Stimulated activated CD8-positive, alpha-beta memory T cell treated with anti-CD3 and anti-CD28 coated beads, Interleukin-7, amount 100 ng/mL, for 48 hours (primary cell): ENCODE results near the gene KCNJ4.

ENCODE experiments used
- DNase-seq, 2 donors: peaks; one replicate each; pipeline ENCODE4 v3.0.0-alpha.2; 2020; ENCODE audit warnings: low read depth in 1 of 2; ENCODE audit errors: extremely low read depth in 1 of 2

Gene KCNJ4

DNA sequence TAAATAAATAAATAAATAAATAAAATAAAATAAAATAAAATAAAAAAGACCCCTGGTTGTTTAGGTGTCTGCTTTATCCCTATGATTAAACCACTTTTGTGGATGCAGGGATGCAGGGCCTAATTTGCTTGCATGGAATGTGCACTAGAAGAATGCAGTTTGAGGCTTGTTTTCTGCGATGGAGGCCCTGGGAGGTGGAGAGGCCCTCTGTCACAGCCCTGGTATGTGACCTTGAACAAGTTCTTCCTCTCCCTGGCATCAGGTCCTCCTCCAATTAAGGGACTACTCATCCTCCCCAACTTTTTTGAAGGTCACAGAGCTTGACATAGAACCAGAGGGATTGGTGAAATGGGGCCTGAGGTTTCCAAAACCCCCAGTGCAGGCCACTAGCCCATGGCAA is 22.7 kb downstream of the KCNJ4 start:
- no peak for DNase-seq

- DNase-seq: no peak
Measured at GRCh38 chr22:38431266-38432010, 23.6 kb downstream of the KCNJ4 start.

- no peak for DNase-seq
Measured at GRCh38 chr22:38429499-38430068, 25.4 kb downstream of the KCNJ4 start.

- no peak for DNase-seq
Measured at GRCh38 chr22:38428714-38429113, 26.3 kb downstream of the KCNJ4 start.

GRCh38 chr22:38427940-38428339 is 27.1 kb downstream of the KCNJ4 start:
- no peak for DNase-seq

GRCh38 chr22:38427465-38427864 is 27.5 kb downstream of the KCNJ4 start:
- DNase-seq: no peak

DNA sequence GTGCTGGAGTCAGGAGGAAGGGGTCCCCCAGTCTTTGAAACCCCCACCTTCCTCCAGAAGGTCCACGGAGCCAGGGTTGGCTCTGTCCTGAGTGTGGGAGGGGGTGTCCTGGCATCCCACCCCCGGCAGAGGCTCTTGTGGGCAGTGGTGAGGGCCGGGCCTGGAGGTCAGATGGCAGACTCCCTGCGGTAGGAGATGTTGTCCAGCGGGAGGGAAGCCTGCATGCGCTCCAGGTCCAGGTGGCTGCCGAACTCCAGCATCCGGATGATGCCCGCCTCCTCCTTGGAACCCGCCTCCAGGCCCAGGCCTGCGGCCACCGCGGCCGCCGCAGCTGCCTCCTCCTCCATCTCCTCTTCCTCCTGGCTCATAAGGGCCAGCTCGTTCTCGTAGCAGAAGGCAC is 28.4 kb downstream of the KCNJ4 start:
- DNase-seq: no peak

DNA sequence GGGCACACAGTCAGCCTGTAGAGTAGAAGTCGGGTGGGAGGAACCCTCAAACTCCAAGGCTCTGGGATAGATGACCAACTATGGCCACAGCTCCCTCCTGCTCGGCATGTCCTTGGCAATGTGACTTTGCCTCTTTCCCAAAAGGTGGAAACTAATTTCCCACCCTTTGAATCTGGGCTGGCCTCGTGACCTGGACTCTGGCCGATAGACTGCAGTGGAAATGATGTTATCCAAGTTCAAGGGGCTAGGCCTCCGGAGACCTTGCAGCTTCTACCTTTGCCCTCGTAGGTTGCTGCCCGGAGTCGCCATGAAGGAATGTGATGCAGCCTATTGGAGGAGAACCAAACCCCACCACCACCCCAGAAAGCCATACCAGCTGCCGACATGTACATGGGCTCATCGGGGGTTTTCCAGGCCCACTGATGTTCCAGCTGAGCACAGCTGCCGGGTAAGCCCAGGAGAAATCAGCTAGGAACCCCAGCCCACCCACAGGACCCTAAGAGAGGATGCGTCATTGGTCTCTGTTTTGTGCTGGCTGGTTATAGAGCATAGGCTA is 30.4 kb downstream of the KCNJ4 start:
- DNase-seq: no peak

DNA sequence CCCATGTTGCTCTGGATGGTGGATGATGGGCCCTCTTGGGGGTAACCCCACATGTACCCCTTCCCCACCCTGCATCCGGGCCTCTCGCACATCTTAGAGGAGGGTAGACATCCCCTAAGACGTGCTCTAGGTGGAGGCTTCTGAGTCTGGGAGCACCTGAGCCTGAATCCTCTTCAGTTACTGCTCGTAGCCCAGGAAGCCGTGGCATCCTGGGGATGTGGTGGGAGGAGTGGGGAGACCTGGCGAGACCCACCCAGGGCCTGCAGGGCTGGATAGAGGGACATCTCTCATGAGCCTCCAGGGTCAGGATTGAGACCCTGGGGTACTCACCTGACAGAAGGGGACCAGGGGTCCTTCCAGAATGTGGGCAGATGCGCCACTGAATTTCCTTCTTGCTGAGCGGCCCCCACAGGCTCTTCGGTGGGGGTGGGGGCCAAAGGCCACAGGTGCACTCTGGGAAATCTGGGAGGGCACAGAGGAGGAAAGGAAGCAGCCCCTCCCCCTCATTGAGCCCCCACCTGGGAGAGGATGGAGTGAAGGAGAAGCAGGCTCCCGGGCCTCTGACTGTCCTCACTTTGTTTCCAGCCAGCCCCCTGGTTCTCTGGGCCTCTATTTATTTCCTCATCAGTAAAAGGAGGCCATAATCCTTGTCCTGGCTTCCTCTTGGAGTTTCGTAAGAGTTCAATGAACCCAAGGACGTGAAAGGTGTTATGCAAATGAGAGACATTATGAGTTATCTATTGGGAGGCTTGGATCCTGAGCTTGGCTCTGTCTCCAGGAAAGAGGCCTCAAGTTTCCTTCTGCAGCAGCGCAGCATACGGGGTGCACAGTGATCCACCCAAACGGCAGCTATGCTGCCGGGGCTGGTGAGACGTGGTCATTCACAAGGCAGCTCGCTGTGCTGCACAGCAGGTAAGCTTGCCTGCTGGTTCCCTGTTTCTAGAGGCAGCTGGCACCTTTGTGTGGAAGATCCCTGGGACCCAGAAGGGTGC is 31.2 kb downstream of the KCNJ4 start:
- DNase-seq: no peak

GRCh38 chr22:38422611-38423511 is 32.1 kb downstream of the KCNJ4 start:
- DNase-seq: no peak

DNA sequence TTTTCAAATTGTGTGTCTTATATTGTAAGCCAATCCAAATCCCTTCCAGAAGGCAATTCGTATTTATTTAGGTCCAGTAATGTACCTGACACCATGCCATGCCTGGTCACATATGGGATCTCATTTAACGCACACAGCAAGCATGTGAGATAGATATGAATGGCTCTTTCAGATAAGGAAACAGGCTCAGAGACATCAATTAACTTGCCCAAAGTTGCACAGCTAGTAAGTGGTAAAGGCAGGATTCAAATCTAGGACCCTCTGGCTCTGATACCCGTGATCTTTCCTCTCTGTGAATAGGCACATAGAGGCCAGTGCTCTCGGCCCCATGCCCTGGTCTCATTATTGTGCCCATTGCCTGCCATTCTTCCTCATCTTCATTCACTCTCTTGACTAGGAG is 34.3 kb downstream of the KCNJ4 start:
- DNase-seq: no peak

DNA sequence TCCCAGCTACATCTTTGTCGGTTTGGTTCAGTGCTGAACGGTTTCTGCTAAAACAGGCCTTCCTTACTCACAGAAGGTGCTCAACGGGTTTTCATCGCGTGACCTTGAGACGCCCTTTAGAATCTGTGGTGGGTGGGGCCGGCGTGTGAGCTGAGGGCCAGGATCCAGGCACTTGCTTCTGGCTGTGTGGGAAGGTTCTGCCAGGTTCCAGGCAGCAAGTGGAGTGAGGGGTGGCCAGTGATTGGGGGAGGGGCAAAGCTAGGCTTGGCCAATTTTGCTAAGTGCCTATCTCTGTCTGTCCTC is 35.2 kb downstream of the KCNJ4 start:
- DNase-seq: no peak

DNA sequence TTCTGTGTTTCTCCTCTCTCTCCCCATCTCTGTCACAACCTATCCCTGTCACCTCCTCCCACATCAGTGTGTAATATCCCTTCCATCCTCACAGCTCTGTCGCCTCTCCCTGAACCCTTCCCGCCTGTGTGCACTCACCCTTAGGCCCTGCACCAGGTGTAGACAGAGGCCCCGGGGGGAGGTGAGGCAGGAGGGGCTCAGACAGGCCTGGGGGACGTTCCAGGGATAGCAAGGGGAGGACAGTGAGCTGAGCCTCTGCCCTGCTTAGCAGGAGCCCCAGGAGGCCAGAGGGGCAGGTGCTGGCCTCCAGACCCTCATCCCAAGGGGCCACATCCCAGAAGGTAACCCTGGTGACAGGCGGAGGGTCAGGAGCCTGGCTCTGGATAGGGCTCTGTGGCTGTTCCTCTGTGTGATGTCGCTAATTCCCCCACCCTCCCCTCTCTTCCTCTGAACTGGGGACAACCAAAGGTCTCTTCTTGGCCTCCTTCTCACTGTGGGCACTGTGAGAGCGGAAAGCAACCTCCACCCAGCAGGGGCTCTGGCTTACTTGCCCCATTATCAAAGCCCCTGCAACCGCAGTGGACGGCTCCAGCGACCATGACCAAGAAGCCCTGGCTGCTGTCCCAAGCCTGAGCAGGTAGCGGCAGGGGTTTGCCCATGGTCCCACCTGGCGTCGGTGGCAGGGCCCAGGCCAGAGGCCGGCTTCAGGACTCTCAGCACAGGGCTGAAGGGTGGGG is 35.7 kb downstream of the KCNJ4 start:
- DNase-seq: no peak

GRCh38 chr22:38418589-38418988 is 36.4 kb downstream of the KCNJ4 start:
- DNase-seq: no peak

- DNase-seq: no peak
Measured at GRCh38 chr22:38417252-38418060, 37.5 kb downstream of the KCNJ4 start.

- no peak for DNase-seq
Measured at GRCh38 chr22:38416621-38417251, 38.3 kb downstream of the KCNJ4 start.

- no peak for DNase-seq
Measured at GRCh38 chr22:38415561-38416321, 39.3 kb downstream of the KCNJ4 start.

GRCh38 chr22:38415046-38415445 is 40.0 kb downstream of the KCNJ4 start:
- DNase-seq: no peak
